BLaER1 (cell line): ENCODE results near the gene RCOR1.

Source experiments
- H3K27ac ChIP-seq: shearing (Covaris generic); formaldehyde crosslinking; 2 replicates; pipeline ENCODE4 v1.8.1; 2022
- H3K27me3 ChIP-seq: shearing (Covaris generic); formaldehyde crosslinking; 2 replicates; pipeline ENCODE4 v1.8.1; 2022
- H3K36me3 ChIP-seq: shearing (Covaris generic); formaldehyde crosslinking; 2 replicates; pipeline ENCODE4 v1.8.1; 2022
- H3K4me1 ChIP-seq: shearing (Covaris generic); formaldehyde crosslinking; 2 replicates; pipeline ENCODE4 v1.8.1; 2022
- H3K4me2 ChIP-seq: shearing (Covaris generic); formaldehyde crosslinking; 2 replicates; pipeline ENCODE4 v1.8.1; 2022
- H3K4me3 ChIP-seq: shearing (Covaris generic); formaldehyde crosslinking; 2 replicates; pipeline ENCODE4 v1.8.1; 2022
- H3K9ac ChIP-seq: shearing (Covaris generic); formaldehyde crosslinking; 2 replicates; pipeline ENCODE4 v1.8.1; 2022
- H3K9me3 ChIP-seq: shearing (Covaris generic); formaldehyde crosslinking; 2 replicates; pipeline ENCODE4 v1.8.1; 2022
- H4K20me1 ChIP-seq: shearing (Covaris generic); formaldehyde crosslinking; 2 replicates; pipeline ENCODE4 v1.8.1; 2022
- Cebpa-rat ChIP-seq: shearing (Covaris generic); IDR thresholded peaks from 2 replicates; pipeline ENCODE4 v1.8.1; 2022

RCOR1 gene

DNA sequence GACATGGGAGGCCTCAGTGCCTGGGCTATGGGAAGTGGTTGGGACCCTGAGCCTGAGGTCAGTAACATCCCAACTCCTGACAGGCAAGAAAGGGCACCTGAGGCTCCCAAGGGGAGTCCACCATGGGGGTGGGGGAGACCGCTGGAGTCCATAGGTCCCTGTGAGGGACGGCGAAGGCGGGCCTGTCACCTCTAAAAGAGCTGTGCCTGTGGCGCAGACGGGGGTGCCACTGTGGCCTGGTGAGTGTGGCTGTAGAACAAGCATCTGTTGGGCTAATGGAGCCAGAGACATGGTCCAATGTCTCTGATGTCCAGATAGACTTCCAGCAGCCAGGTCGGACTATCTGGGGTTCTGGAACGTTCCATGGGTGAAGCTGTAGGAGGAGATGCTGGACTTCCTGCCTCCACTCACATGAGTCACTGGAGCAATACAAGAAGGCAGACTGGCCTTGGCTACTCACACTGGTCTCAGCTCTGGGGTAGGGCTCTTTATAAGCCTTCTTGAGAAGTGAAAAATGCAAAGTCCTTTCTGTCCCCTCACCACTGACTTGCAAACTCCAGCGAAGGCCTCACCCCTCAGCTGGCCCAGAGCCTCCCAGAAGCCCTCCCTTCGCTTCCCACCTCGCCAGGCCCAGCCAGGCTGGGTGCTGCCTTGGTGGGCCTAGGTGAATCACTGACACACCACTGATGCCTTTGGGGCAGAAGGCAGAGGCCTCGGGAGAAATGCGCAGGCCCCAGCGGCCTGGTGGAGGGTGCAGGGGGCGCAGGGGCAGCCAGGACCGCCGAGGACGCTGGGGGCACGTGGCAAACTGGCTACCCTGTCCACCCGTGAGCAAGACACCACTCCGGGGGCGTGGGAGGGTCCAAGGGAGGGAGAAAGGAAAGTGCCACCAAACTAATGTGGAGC lies 183.7 kb downstream of the RCOR1 start:
- Histone ChIP-seq H3K4me1 (peaks cover 78% of the 10 kb centered on the region), H3K4me3 (peak overlapping the region; percentile 95; the same call in 1 of the 2 replicates), H3K4me2 (peak overlapping the region; percentile 64), H3K27ac (peak overlapping the region; percentile 87), H3K36me3 (no peaks in the 10 kb centered on the region), H4K20me1 (peaks cover 33% of the 10 kb centered on the region), H3K27me3 (no peaks in the 10 kb centered on the region), H3K9ac (no peak overlapping the region), H3K9me3 (no peaks in the 10 kb centered on the region)
- TF ChIP-seq Cebpa-rat: no peak

DNA sequence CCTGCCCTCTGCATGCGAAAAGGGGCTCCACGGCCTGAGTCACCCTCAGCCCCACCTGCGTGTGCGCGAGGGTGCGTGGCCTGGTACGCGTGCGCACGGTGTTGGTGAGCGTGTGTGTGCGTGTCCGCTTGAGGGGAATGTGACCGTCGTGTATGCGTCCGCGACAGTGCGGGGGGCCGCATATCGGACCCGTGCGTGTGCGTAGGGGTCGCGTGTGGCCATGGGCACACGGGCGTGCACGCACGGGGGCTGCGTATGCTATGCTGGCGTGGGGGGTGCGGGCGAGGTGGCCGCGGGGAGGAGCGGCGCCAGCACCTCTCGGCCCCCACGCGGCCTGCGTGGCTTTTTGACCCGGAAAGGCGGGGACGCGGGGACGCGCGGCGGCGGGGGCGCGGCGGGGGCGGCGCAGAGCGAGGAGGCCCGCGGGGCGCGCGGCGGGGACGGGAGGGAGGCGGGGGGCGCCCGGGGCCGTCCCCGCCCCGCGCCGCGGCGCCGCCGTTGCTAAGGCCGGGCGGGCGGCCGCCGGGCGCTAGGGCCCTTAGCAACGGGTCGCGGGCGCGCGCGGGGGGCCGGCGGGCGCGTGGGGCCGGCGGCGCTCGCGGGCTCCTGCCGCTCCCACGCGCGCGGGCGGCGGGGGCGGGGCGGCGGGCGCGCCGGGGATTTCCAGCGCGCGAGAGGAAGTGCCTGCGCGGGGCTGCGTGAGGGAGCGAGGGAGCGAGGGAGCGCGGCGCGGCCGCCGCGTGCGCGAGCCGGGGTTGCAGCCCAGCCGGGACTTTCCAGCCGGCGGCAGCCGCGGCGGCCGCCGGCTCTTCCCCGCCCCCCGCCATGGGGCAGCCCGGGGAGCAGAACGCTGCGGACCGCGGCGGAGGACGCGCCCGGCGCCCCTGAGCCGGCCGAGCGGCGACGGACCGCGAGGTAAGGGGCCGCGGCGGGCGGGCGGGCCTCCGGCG lies 184.6 kb downstream of the RCOR1 start, which contains the start of gene TRAF3:
TSS of gene TRAF3 (plus strand) at position 689 of the 950 bp plus-strand sequence. CDS start 92,753 bp downstream, outside the sequence.
- Histone ChIP-seq H3K36me3 (no peaks in the 10 kb centered on the region), H3K4me3 (peak within 1 kb of the TSS; percentile 95), H3K4me2 (peak within 1 kb of the TSS; percentile 82), H3K27ac (peak within 1 kb of the TSS; percentile 87), H4K20me1 (peaks cover 41% of the 10 kb centered on the region), H3K4me1 (peaks cover 71% of the 10 kb centered on the region), H3K27me3 (no peaks in the 10 kb centered on the region), H3K9ac (peak within 1 kb of the TSS; percentile 91), H3K9me3 (no peaks in the 10 kb centered on the region)
- TF ChIP-seq Cebpa-rat: no peak

DNA sequence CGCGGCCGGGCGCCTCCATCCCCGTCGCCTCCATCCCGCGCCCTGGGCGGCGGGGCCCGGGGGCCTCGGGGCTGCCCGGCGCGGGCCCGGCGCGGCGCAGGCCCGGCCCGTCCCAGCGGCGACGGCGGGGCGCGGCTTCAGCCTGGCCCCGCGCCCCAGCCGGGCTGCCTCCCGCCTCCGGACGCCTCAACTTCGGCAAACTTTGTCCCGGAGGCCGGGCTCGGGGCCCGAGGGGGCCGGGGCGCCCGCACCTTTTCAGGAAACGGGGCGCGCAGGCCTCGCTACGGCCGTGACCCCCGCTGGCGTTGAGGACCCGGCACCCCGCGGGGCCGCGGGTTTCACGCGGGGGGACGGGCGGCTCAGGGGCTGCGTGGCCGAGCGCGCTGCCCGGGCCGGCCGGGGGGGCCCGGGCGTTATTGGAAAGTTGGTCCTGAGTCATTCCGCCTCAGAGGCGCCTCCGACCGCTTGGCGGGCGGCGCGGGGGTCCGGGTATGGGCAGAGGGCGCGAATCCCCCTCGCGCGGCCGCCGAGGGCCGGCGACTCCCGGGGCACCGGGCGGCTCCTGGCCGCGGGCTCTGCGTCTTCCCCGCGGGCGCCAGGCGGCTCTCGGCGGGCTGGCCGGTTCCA lies 185.4 kb downstream of the RCOR1 start:
- Histone ChIP-seq H3K9ac (peak overlapping the region; percentile 91), H3K27me3 (no peaks in the 10 kb centered on the region), H4K20me1 (peaks cover 49% of the 10 kb centered on the region), H3K4me2 (peak overlapping the region; percentile 82), H3K4me1 (peaks cover 66% of the 10 kb centered on the region), H3K9me3 (no peaks in the 10 kb centered on the region), H3K4me3 (peak overlapping the region; percentile 95), H3K36me3 (no peaks in the 10 kb centered on the region), H3K27ac (peak overlapping the region; percentile 87)
- no peak for TF ChIP-seq Cebpa-rat

DNA sequence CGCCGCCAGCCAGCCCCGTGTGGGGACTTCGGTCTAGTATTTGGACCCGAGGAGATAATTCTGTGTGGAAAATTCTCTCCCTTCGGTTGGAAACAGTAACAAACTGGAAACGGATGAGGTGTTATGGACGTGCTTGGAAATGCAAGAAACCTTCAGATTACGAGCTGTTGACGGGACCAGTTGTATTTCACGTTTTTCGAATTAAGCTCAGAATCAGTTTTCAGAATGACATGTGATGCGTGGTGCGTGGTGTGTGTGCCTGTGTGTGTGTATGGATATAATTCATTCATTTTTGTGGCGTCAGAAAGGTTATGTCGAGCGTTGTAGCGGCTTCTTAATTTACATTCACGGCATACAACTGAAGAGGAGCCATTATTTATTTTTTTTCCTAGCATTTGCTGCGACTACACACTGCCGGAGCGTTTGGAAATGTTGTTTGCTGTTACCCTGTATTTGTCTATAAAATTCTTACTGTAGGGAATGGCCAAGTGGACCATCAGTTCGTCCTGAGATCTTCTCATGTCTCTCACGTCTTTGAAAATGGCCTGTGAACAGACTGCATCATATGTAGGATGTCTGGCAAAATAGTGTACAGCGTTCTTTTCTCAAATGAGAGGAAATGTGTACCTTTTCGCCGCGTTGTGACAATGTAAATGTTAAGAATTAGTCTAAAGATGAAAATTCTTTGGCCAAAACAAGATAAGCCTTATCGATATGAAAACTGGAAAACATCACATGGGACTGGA lies 186.1 kb downstream of the RCOR1 start:
- H3K9ac ChIP-seq: peak overlapping the region; percentile 91

DNA sequence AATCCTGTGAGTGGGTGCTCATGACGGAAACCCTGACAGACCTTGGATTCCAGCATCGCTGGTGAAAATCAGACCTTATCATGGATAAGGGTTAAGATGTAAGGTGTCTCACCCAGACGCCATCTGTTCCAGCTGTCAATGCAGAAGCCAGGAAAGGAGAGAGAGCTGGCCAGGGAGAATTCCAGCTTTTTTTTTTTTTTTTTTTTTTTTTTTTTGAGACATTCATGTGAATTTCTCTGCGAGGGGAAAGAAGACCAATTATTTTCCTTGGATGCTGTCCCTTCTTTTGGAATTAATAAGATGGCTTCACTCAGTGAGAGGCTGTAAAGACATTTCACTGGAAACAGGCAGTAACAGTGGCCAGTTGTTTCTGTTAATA lies 186.6 kb downstream of the RCOR1 start:
- no peaks in the 10 kb centered on the region for H3K9me3 ChIP-seq
- no peak for TF ChIP-seq Cebpa-rat
- H3K4me1 ChIP-seq: peaks cover 54% of the 10 kb centered on the region
- no peaks in the 10 kb centered on the region for H3K27me3 ChIP-seq
- no peaks in the 10 kb centered on the region for H3K36me3 ChIP-seq
- no peak overlapping the region for H3K27ac ChIP-seq
- H3K9ac ChIP-seq: peak overlapping the region; percentile 91
- peak overlapping the region; percentile 95 for H3K4me3 ChIP-seq
- H4K20me1 ChIP-seq: peaks cover 62% of the 10 kb centered on the region
- peak overlapping the region; percentile 82 for H3K4me2 ChIP-seq

More for the DNA sequence above, 186.1 kb downstream of the RCOR1 start:
- H3K4me2 ChIP-seq: peak overlapping the region; percentile 82
- no peaks in the 10 kb centered on the region for H3K36me3 ChIP-seq
- peak overlapping the region; percentile 87 for H3K27ac ChIP-seq
- H4K20me1 ChIP-seq: peaks cover 56% of the 10 kb centered on the region
- no peaks in the 10 kb centered on the region for H3K27me3 ChIP-seq
- peaks cover 60% of the 10 kb centered on the region for H3K4me1 ChIP-seq
- H3K4me3 ChIP-seq: peak overlapping the region; percentile 95
- TF ChIP-seq Cebpa-rat: no peak
- H3K9me3 ChIP-seq: no peaks in the 10 kb centered on the region

DNA sequence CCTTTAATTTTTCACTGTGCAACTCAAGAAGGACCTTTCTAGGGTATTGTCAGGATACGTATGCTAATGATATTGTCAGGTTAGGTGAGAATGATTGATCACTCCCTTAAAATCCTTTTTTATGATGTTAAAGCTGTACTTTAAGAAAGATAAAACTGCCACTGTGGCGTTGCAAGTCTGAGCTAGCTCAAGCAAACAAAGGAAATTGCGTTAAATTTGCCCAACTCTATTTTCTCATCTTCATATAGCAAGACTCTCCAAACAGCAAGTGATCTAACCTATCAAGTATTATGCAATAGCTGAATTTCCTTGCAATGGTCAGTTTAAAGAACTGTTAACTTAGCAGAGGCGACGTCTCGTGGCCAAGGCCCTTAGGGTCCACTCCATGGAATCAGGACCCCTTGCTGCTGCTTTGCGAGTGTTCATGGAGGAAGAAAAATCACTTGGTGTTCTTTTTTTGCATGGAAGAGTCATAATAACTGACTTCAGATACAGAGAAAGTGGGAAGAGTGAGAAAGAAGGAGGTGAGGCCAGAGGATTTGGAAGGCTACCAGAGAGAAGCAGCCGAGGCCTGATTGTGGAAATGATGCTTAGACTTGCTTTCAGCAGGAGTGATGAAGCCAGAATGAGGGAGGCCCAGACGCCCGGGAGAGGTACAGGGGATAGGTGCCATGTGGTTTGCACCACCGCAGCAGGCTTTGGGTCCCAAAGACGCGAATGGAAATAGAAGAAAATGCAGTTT lies 187.3 kb downstream of the RCOR1 start:
- TF ChIP-seq Cebpa-rat: peak; percentile 44; the same call in 1 of the 2 replicates
- no peak overlapping the region; the same call in 1 of the 2 replicates for H3K4me3 ChIP-seq
- H3K4me2 ChIP-seq: peak overlapping the region; percentile 82
- H3K4me1 ChIP-seq: peaks cover 47% of the 10 kb centered on the region
- H3K9ac ChIP-seq: no peak overlapping the region; the same call in 1 of the 2 replicates
- H3K27me3 ChIP-seq: no peaks in the 10 kb centered on the region
- no peaks in the 10 kb centered on the region for H3K9me3 ChIP-seq
- H4K20me1 ChIP-seq: peaks cover 68% of the 10 kb centered on the region
- no peaks in the 10 kb centered on the region for H3K36me3 ChIP-seq
- H3K27ac ChIP-seq: no peak overlapping the region
